ENCODE data around the gene CTNS. TPM values are rescaled to one million over a fixed set of nuclear protein-coding genes. Genes with fewer than 3 reads are reported as not detected.

The CTNS gene
- total RNA-seq, 1 donor from 2014 or later, result 35.6 TPM

DNA sequence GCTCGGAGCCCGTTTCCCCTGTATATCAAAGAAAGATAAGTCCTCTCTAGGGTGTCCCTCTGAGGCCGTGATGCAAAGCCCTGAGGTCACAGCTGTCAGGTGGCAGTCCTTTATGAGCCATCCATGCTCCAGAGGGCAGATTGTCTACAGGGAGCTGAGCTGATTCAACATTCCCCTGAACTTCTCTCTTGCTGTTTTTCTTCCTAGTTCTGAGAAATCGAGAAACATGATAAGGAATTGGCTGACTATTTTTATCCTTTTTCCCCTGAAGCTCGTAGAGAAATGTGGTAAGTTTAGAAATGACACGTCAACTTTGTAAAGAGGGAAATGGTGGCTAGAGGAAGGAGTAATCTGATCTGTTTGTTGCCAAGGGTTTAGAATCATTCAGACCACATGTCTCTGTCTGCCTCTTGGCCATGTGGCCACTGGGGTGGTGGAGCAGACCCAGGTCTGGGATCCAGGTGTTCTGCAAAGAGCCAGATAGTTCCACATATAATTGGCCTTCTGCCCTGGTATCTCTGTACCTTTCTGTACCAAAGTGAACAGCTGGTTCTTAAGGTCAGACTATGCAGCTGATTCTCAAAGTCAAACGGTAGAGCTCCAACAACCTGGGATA, 3.5 kb downstream of the CTNS start:
- no peak overlapping the region for H3K4me3 ChIP-seq
- no peak for DNase-seq (ENCODE audit: extremely low spot score in 2 of 2)
- no peak overlapping the region for H3K27ac ChIP-seq
- H3K4me1 ChIP-seq, result peaks cover 24% of the 10 kb centered on the region
- no peak for TF ChIP-seq POLR2A (IDR thresholded peaks at IDR 0.05)
- TF ChIP-seq CTCF (IDR thresholded peaks at IDR 0.05), result no peak
- TF ChIP-seq POLR2AphosphoS5 (IDR thresholded peaks at IDR 0.05; ENCODE audit: insufficient read depth in 1 of 2, low read depth in 1 of 2), result no peak
- H3K9me3 ChIP-seq, result no peaks in the 10 kb centered on the region
- peaks cover 0 to 3% of the 10 kb centered on the region in 2 donors for H3K36me3 ChIP-seq
- no peaks in the 10 kb centered on the region for H3K27me3 ChIP-seq
- intact Hi-C loops (cut with DNase I), result no loop called here

DNA sequence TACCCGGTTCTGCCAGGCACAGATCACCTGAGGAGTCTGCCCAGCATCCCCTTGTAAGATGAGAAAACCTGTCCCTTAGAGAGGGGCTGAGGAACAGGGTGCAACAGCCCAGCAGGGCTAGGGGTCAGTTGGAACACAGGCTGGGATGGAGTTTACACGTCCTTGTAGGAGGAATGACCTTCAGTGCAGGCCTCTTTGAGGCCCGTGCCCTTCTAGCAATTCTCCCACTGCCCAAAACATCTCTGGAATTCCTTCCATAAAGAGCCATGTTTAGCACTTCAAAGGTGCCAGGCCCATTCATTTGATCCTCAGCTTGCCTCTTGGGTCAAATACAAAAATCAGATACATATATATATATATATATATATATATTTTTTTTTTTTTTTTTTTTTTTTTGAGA, 4.5 kb downstream of the CTNS start:
- Histone ChIP-seq H3K36me3 (peaks cover 0 to 5% of the 10 kb centered on the region in 2 donors), H3K9me3 (no peaks in the 10 kb centered on the region), H3K27me3 (no peaks in the 10 kb centered on the region), H3K27ac (no peak overlapping the region), H3K4me3 (no peak overlapping the region), H3K4me1 (peaks cover 16% of the 10 kb centered on the region)
- no peak for DNase-seq (ENCODE audit: extremely low spot score in 2 of 2)
- intact Hi-C loops (cut with DNase I), result no loop called here
- TF ChIP-seq POLR2AphosphoS5 (IDR thresholded peaks at IDR 0.05; ENCODE audit: insufficient read depth in 1 of 2, low read depth in 1 of 2), result no peak
- TF ChIP-seq CTCF (IDR thresholded peaks at IDR 0.05), result no peak
- TF ChIP-seq POLR2A (IDR thresholded peaks at IDR 0.05), result no peak

GRCh38 chr17:3641717-3642486, 5.3 kb downstream of the CTNS start:
- H3K9me3 ChIP-seq, result no peaks in the 10 kb centered on the region
- no peak overlapping the region for H3K4me3 ChIP-seq
- H3K27ac ChIP-seq, result no peak overlapping the region
- intact Hi-C loops (cut with DNase I), result no loop called here
- no peak for DNase-seq (ENCODE audit: extremely low spot score in 2 of 2)
- no peak for TF ChIP-seq CTCF (IDR thresholded peaks at IDR 0.05)
- no peak for TF ChIP-seq POLR2A (IDR thresholded peaks at IDR 0.05)
- H3K36me3 ChIP-seq, result peaks cover 0 to 5% of the 10 kb centered on the region in 2 donors
- H3K4me1 ChIP-seq, result peaks cover 14% of the 10 kb centered on the region
- H3K27me3 ChIP-seq, result no peaks in the 10 kb centered on the region

DNA sequence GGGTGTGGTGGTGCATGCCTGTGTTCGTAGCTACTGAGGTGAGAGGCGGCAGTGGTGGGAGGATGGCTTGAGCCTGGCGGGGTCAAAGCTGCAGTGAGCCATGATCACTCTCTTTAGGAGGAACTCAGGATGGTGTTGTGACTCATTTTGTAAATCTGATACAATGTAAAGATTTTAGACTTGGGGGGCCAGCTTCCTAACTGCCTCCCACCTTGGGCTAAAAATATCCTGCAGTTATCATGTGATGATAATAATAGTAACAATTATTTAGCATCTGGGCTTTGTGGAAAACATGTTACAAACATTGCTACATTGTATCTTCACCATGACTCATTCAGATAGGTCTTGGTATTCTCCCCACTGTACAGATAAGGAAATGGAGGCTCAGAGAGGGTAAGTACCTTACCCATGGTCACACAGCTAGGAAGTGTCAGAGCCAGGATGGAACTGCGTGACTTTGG, 7.4 kb downstream of the CTNS start:
- TF ChIP-seq POLR2A (IDR thresholded peaks at IDR 0.05), result no peak
- TF ChIP-seq POLR2AphosphoS5 (IDR thresholded peaks at IDR 0.05; ENCODE audit: insufficient read depth in 1 of 2, low read depth in 1 of 2), result no peak

GRCh38 chr17:3645310-3645709, 8.8 kb downstream of the CTNS start:
- intact Hi-C loops (cut with DNase I), result loop anchor here (5.0 kb wide), 1 partner anchor 788 kb away; no protein-coding TSS in a partner anchor
- Histone ChIP-seq H3K4me3 (no peak overlapping the region), H3K9me3 (no peaks in the 10 kb centered on the region), H3K27me3 (no peaks in the 10 kb centered on the region), H3K36me3 (peaks cover 0 to 5% of the 10 kb centered on the region in 2 donors), H3K27ac (no peak overlapping the region), H3K4me1 (peaks cover 9% of the 10 kb centered on the region)
- TF ChIP-seq POLR2A (IDR thresholded peaks at IDR 0.05) (no peak), POLR2AphosphoS5 (IDR thresholded peaks at IDR 0.05; ENCODE audit: insufficient read depth in 1 of 2, low read depth in 1 of 2) (no peak), CTCF (IDR thresholded peaks at IDR 0.05) (no peak)
- no peak for DNase-seq (ENCODE audit: extremely low spot score in 2 of 2)

More for the DNA sequence above, 7.4 kb downstream of the CTNS start:
- peaks cover 9% of the 10 kb centered on the region for H3K4me1 ChIP-seq
- intact Hi-C loops (cut with DNase I), result no loop called here
- no peak for DNase-seq (ENCODE audit: extremely low spot score in 2 of 2)
- H3K36me3 ChIP-seq, result peaks cover 0 to 5% of the 10 kb centered on the region in 2 donors
- H3K9me3 ChIP-seq, result no peaks in the 10 kb centered on the region
- H3K27me3 ChIP-seq, result no peaks in the 10 kb centered on the region
- no peak overlapping the region for H3K27ac ChIP-seq
- no peak overlapping the region for H3K4me3 ChIP-seq

All from vagina (tissue), 2 donors.